ENCODE data around the gene CYB561D2.

- no peak for TF ChIP-seq POLR2A (IDR thresholded peaks at IDR 0.05)
- TF ChIP-seq, protein P1, sequence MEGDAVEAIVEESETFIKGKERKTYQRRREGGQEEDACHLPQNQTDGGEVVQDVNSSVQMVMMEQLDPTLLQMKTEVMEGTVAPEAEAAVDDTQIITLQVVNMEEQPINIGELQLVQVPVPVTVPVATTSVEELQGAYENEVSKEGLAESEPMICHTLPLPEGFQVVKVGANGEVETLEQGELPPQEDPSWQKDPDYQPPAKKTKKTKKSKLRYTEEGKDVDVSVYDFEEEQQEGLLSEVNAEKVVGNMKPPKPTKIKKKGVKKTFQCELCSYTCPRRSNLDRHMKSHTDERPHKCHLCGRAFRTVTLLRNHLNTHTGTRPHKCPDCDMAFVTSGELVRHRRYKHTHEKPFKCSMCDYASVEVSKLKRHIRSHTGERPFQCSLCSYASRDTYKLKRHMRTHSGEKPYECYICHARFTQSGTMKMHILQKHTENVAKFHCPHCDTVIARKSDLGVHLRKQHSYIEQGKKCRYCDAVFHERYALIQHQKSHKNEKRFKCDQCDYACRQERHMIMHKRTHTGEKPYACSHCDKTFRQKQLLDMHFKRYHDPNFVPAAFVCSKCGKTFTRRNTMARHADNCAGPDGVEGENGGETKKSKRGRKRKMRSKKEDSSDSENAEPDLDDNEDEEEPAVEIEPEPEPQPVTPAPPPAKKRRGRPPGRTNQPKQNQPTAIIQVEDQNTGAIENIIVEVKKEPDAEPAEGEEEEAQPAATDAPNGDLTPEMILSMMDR (IDR thresholded peaks at IDR 0.05), result no peak
Observed at GRCh38 chr3:50396502-50396901, 45.8 kb downstream of the CYB561D2 start.

Data from breast epithelium (tissue), 3 donors.